SK-N-SH (cell line): ENCODE measurements around the gene SUFU. TPM values are rescaled to one million over a fixed set of nuclear protein-coding genes. Genes with fewer than 3 reads are reported as not detected.

Experiments used
- CTCF ChIA-PET: fragments of 300-600, 350-600 bp; formaldehyde crosslinking; extraction: SDS; loops from one replicate; lab custom pipeline; 2021; lab: Yijun Ruan, JAX
- POLR2A ChIA-PET: fragments of 350-600 bp; sonication (Branson Sonifier 250); formaldehyde crosslinking; extraction: SDS; loops from one replicate; lab custom pipeline; 2020; ENCODE audit warnings: antibody characterized with exemption, inconsistent platforms; lab: Yijun Ruan, JAX
- DNase-seq: peaks from one replicate; pipeline ENCODE4 v3.0.0; 2012
- H2AFZ ChIP-seq: fragments of 200-600 bp; sonication (generic); 2 replicates; pipeline ENCODE4 v1.8.1; 2016; ENCODE audit warnings: antibody characterized with exemption, mild to moderate bottlenecking, low read depth
- H3F3A ChIP-seq: fragments of 200-600 bp; sonication (generic); replicated peaks from 2 replicates; pipeline ENCODE3; 2016; ENCODE audit warnings: antibody characterized with exemption, mild to moderate bottlenecking; ENCODE audit not compliant: insufficient read depth
- H3K27ac ChIP-seq, 2 experiments: fragments of 200-500 bp in 1 of 2; fragments of 200-600 bp in 1 of 2; sonication (Bioruptor generic) in 1 of 2; sonication (generic), shearing (Covaris generic) in 1 of 2; 2 replicates each; pipeline versions ENCODE4 v1.5.1 to v1.6.1; 2014 to 2016; ENCODE audit warnings: low read depth in 2 of 2, inconsistent platforms in 1 of 2, low read length in 1 of 2, mild to moderate bottlenecking in 1 of 2, mixed read lengths in 1 of 2
- H3K27me3 ChIP-seq: fragments of 200-600 bp; sonication (generic), shearing (Covaris generic); 2 replicates; pipeline ENCODE4 v1.6.1; 2016; ENCODE audit warnings: mixed run types; ENCODE audit not compliant: insufficient read depth
- H3K36me3 ChIP-seq, 2 experiments: fragments of 200-500 bp in 1 of 2; fragments of 200-600 bp in 1 of 2; sonication (Bioruptor generic) in 1 of 2; sonication (generic) in 1 of 2; replicated peaks in 1 of 2; 2 replicates each; pipeline versions ENCODE3 to v1.5.1; 2014 to 2016; ENCODE audit warnings: low read length in 1 of 2, mild to moderate bottlenecking in 1 of 2; ENCODE audit not compliant: insufficient read depth in 2 of 2, control insufficient read depth in 1 of 2
- H3K4me1 ChIP-seq, 2 experiments: fragments of 200-500 bp in 1 of 2; fragments of 200-600 bp in 1 of 2; sonication (Bioruptor generic) in 1 of 2; sonication (generic), shearing (Covaris generic) in 1 of 2; 2 replicates each; pipeline versions ENCODE4 v1.5.1 to v1.6.1; 2014 to 2016; ENCODE audit warnings: low read depth in 1 of 2, low read length in 1 of 2, mixed run types in 1 of 2; ENCODE audit not compliant: insufficient read depth in 2 of 2, control insufficient read depth in 1 of 2
- H3K4me2 ChIP-seq: fragments of 200-600 bp; sonication (generic), shearing (Covaris generic); 2 replicates; pipeline ENCODE4 v1.6.1; 2017; ENCODE audit warnings: mixed run types
- H3K4me3 ChIP-seq, 2 experiments: fragments of 200-500 bp in 1 of 2; fragments of 200-600 bp in 1 of 2; sonication (Bioruptor generic) in 1 of 2; sonication (generic), shearing (Covaris generic) in 1 of 2; 2 replicates each; pipeline versions ENCODE4 v1.5.1 to v1.8.1; 2014 to 2016; ENCODE audit warnings: low read depth in 2 of 2, inconsistent platforms in 1 of 2, low read length in 1 of 2, mild to moderate bottlenecking in 1 of 2, mixed read lengths in 1 of 2, moderate library complexity in 1 of 2
- H3K79me2 ChIP-seq: fragments of 200-600 bp; sonication (generic); 2 replicates; pipeline ENCODE4 v1.8.1; 2017; ENCODE audit warnings: mild to moderate bottlenecking; ENCODE audit not compliant: insufficient read depth
- H3K9ac ChIP-seq: fragments of 200-600 bp; sonication (generic); 2 replicates; pipeline ENCODE4 v1.6.1; 2017; ENCODE audit warnings: mixed run types
- H3K9me2 ChIP-seq: fragments of 200-600 bp; sonication (generic); 2 replicates; pipeline ENCODE4 v1.6.1; 2017; ENCODE audit warnings: mixed run types
- H3K9me3 ChIP-seq: fragments of 200-600 bp; sonication (generic); 2 replicates; pipeline ENCODE4 v1.6.1; 2017; ENCODE audit warnings: mixed run types, mild to moderate bottlenecking, moderate library complexity
- H4K20me1 ChIP-seq: fragments of 200-600 bp; sonication (generic); 2 replicates; pipeline ENCODE4 v1.6.1; 2017; ENCODE audit warnings: mild to moderate bottlenecking, mixed run types; ENCODE audit not compliant: insufficient read depth
- FOSL2 ChIP-seq: IDR thresholded peaks from 2 replicates; pipeline ENCODE4 v1.4.0; 2012; ENCODE audit warnings: low read depth, mild to moderate bottlenecking, moderate library complexity, borderline replicate concordance
- POLR2AphosphoS5 ChIP-seq: IDR thresholded peaks from 2 replicates; pipeline ENCODE4 v1.6.1; 2012; ENCODE audit warnings: low read depth, low read length
- RAD21 ChIP-seq: IDR thresholded peaks from 2 replicates; pipeline ENCODE4 v1.6.1; 2012; ENCODE audit warnings: mild to moderate bottlenecking, low read length
- TEAD4 ChIP-seq: IDR thresholded peaks from 2 replicates; pipeline ENCODE4 v1.4.0; 2012; ENCODE audit warnings: mild to moderate bottlenecking, borderline replicate concordance; ENCODE audit not compliant: insufficient read depth
- WGBS: methylation state at CpG from one replicate; pipeline ENCODE4 v1.1.6; 2017; ENCODE audit warnings: low lambda C conversion rate; 5-methylcytosine and 5-hydroxymethylcytosine counted together
- polyA plus RNA-seq, 3 experiments: library from polyadenylated mRNA; depleted of rRNA; stranded (reverse); fragments of >200 nt; gene quantifications; 2 replicates each; pipeline ENCODE4 v1.2.3, GENCODE V29; 2012
- TF ChIP-seq, protein P1 (sequence below): fragments of 200-600 bp; sonication (generic); IDR thresholded peaks from 2 replicates; pipeline ENCODE4 v1.6.1; 2017; ENCODE audit warnings: antibody characterized with exemption, mild to moderate bottlenecking, moderate library complexity

Gene SUFU
- polyA plus RNA-seq, 1 of the 3 experiments (the other 2 are of a cell fraction): 5.7 TPM

DNA sequence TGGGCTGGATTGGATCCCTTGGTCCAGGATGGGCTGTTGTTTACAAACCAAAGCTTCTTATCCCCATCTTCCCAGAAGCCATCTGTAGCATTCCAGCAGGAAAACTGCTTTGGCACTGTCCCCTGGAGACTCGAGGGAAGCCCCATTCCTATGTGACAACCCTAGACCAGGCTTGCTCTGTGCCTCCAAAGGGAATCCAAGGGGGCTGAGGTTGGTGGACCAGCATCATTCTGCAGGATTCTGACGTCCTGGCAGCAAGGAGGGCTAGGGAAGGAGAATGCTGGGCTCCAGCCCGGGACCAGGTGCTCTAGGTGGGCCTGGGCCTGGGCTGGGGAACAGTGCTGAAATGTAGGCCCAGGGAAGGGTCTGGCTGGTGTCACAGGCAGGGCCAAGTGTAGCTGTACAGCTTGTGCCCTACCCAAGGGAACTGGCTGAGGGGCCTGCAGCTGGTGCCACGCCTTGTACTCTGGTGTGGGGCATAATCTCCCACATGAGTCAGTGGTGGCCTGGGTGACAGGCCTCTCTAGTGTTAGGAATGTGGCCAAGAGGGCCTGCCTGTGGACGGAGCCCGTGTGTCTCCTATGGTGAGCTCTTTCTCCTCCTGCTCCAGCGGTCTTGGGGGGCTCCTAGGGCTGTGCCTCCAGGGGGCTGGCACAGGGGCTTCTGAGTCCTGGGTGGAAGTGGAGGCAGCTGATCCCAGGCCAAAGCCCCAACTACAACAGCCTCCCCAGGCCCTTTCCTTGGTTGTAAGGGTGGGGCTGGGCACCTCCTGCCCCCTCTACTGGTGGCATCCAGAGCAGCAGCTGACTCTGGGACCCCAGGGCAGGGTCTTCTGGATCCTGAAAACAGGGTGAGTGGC, 165.7 kb downstream of the SUFU start:
- H3K4me2 ChIP-seq: no peak overlapping the region
- no peaks in the 10 kb centered on the region for H3F3A ChIP-seq
- H3K9me2 ChIP-seq: no peaks in the 10 kb centered on the region
- H3K9ac ChIP-seq: no peak overlapping the region
- CTCF ChIA-PET: interaction anchor here (0.8 to 12.9 kb wide), 18 partner anchors 9 to 232 kb away, joined by 3 to 123 read pairs (median 5); partner anchors contain the start of genes ACTR1A, ARL3, SFXN2 and SUFU
- H3K4me1 ChIP-seq: peaks cover 17 to 40% of the 10 kb centered on the region in 2 experiments; a peak in 3 of 4 replicates
- H4K20me1 ChIP-seq: no peaks in the 10 kb centered on the region
- peak overlapping the region; percentile 75; the same call in 1 of the 2 replicates for H2AFZ ChIP-seq
- H3K9me3 ChIP-seq: no peaks in the 10 kb centered on the region
- TF ChIP-seq, protein P1, sequence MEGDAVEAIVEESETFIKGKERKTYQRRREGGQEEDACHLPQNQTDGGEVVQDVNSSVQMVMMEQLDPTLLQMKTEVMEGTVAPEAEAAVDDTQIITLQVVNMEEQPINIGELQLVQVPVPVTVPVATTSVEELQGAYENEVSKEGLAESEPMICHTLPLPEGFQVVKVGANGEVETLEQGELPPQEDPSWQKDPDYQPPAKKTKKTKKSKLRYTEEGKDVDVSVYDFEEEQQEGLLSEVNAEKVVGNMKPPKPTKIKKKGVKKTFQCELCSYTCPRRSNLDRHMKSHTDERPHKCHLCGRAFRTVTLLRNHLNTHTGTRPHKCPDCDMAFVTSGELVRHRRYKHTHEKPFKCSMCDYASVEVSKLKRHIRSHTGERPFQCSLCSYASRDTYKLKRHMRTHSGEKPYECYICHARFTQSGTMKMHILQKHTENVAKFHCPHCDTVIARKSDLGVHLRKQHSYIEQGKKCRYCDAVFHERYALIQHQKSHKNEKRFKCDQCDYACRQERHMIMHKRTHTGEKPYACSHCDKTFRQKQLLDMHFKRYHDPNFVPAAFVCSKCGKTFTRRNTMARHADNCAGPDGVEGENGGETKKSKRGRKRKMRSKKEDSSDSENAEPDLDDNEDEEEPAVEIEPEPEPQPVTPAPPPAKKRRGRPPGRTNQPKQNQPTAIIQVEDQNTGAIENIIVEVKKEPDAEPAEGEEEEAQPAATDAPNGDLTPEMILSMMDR: peak; percentile 65
- peak; percentile 13; the same call in 1 of the 2 replicates for TF ChIP-seq RAD21
- TF ChIP-seq FOSL2: no peak
- DNase-seq: peak; percentile 76
- no peaks in the 10 kb centered on the region for H3K27me3 ChIP-seq
- no peaks in the 10 kb centered on the region for H3K79me2 ChIP-seq
- H3K4me3 ChIP-seq: no peak overlapping the region
- H3K27ac ChIP-seq: peak overlapping the region in 1 of 2 experiments; percentile 13; a peak in 1 of 4 replicates
- no peaks in the 10 kb centered on the region for H3K36me3 ChIP-seq
- POLR2A ChIA-PET: interaction anchor here (1.3 to 3.6 kb wide), 4 partner anchors 9 to 45 kb away, joined by 3 to 25 read pairs (median 8); partner anchors contain the start of genes ARL3 and SFXN2
- 69% methylated on average over 6 of the region's 7 CpGs for WGBS

GRCh38 chr10:102670065-102670670, 166.4 kb downstream of the SUFU start:
- TF ChIP-seq TEAD4 (no peak), POLR2AphosphoS5 (no peak)
- Histone ChIP-seq H3K79me2 (no peaks in the 10 kb centered on the region), H3F3A (no peaks in the 10 kb centered on the region), H3K9me2 (no peaks in the 10 kb centered on the region), H3K27me3 (no peaks in the 10 kb centered on the region), H3K4me1 (peaks cover 20 to 47% of the 10 kb centered on the region in 2 experiments; a peak in 3 of 4 replicates), H4K20me1 (no peaks in the 10 kb centered on the region), H3K4me2 (no peak overlapping the region), H3K9ac (no peak overlapping the region), H3K36me3 (no peaks in the 10 kb centered on the region), H3K9me3 (no peaks in the 10 kb centered on the region), H3K27ac (peak overlapping the region in 1 of 2 experiments; percentile 77; a peak in 2 of 4 replicates), H2AFZ (no peak overlapping the region), H3K4me3 (no peak overlapping the region)
- ChIA-PET CTCF (interaction anchor here (0.8 to 12.9 kb wide), 21 partner anchors 8 to 231 kb away, joined by 3 to 123 read pairs (median 5); partner anchors contain the start of genes ACTR1A, ARL3, SFXN2 and SUFU), POLR2A (interaction anchor here (1.2 to 3.6 kb wide), 5 partner anchors 9 to 44 kb away, joined by 3 to 25 read pairs (median 5); partner anchors contain the start of genes ARL3 and SFXN2)
- no peak for DNase-seq
- WGBS: 96% methylated on average over 9 of the region's 9 CpGs
